ENCODE measurements around the gene NIM1K. TPM values are rescaled to one million over a fixed set of nuclear protein-coding genes. Genes with fewer than 3 reads are reported as not detected.
"Not testable (repeated sequence)": the region's sequence is repeated elsewhere in the genome, so short reads cannot be mapped to it uniquely, and the experiment has no call there.

NIM1K gene
- total and polyA plus RNA-seq, 2 donors (not counting 1 experiment from before 2014, with no cell fraction given), result 0.13 to 0.32 TPM

DNA sequence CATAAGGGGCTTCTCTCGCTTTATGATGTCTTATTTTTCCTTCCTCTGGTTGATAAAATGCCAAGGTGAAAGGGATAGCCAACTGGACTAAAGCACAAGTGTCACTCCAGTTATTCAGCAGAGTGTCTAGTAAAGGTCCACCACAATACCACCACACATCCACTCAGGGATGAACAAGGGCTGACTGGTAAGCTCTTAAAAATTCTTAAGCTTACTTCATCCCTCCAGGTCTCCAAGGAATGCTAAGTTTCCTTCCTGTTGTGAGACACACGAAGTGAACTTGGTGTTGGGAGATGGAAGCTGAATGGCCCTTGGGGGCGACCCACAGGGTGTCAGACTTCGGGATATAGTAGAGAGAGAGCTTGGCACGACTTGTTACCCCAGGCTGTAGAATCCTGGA is 124.4 kb downstream of the NIM1K start:
- 88% methylated on average over 5 of the region's 5 CpGs for WGBS (ENCODE audit: insufficient coverage)
- DNase-seq (no peak), ATAC-seq (ENCODE audit: low read depth) (no peak)
- Histone ChIP-seq H3K9me3 (ENCODE audit: control extremely low read depth in 1 of 3, control insufficient read depth in 2 of 3, insufficient read depth in 1 of 3, low read length in 2 of 3) (no peaks in the 10 kb centered on the region), H3K9ac (ENCODE audit: low read length) (no peak overlapping the region), H3K4me2 (replicated peaks; ENCODE audit: low read depth, low read length, poor library complexity, severe bottlenecking) (no peak overlapping the region), H2AFZ (ENCODE audit: insufficient read depth, low read depth, low read length, poor library complexity, severe bottlenecking) (no peak overlapping the region), H3K27ac (ENCODE audit: low read length in 2 of 2) (no peak overlapping the region), H3K27me3 (replicated peaks in 1 of 4; ENCODE audit: control extremely low read depth in 1 of 4, control insufficient read depth in 3 of 4, insufficient read depth in 4 of 4, low read length in 3 of 4) (no peaks in the 10 kb centered on the region), H3K79me2 (ENCODE audit: control insufficient read depth, insufficient read depth, low read length) (peaks cover 11% of the 10 kb centered on the region), H3K4me3 (ENCODE audit: control extremely low read depth in 1 of 5, extremely low read depth in 1 of 5, insufficient read depth in 1 of 5, low read depth in 2 of 5, low read length in 4 of 5) (no peak overlapping the region), H4K20me1 (ENCODE audit: control insufficient read depth, insufficient read depth, low read length, poor library complexity, severe bottlenecking) (peaks cover 11% of the 10 kb centered on the region), H3K4me1 (ENCODE audit: control insufficient read depth in 2 of 2, insufficient read depth in 2 of 2, low read length in 2 of 2) (peaks cover 18% of the 10 kb centered on the region in 2 donors), H3K36me3 (replicated peaks in 1 of 2; ENCODE audit: control extremely low read depth in 1 of 2, control insufficient read depth in 1 of 2, extremely low read depth in 1 of 2, insufficient read depth in 2 of 2, low read length in 1 of 2) (no peaks in the 10 kb centered on the region)
- CTCF ChIA-PET, result no interaction called here
- TF ChIP-seq CTCF (IDR thresholded peaks at IDR 0.05), result no peak
- TF ChIP-seq EZH2 (IDR thresholded peaks at IDR 0.05; ENCODE audit: borderline replicate concordance, insufficient read depth, low read depth, low read length, poor library complexity, severe bottlenecking), result no peak
- no peaks in the 10 kb centered on the region for H3K27me3 Mint-ChIP-seq
- POLR2A ChIA-PET, result no interaction called here
- peaks cover 23% of the 10 kb centered on the region for H3K4me1 Mint-ChIP-seq
- no peaks in the 10 kb centered on the region for H3K9me3 Mint-ChIP-seq (ENCODE audit: insufficient read depth)
- intact Hi-C loops (cut with micrococcal nuclease), result no loop called here
- H3K27ac Mint-ChIP-seq, result no peak overlapping the region
- H3K4me3 Mint-ChIP-seq, result no peak overlapping the region

DNA sequence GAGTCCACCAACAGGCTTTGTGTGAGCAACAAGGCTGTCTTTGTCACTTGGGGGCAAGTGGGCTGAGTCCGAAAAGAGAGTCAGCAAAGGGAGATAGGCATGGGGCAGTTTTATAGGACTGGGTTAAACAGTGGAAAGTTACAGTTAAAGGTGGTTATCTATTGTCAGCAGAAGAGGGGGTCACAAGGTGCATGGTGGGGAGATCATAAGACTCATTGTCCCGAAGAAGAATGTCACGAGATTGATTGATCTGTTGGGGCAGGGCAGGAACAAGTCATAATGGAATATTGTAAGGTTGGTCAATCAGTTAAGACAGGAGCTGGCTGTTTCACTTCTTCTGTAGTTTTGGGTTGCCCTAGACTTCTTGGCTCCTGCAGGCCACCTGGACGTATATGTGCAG is 128.8 kb downstream of the NIM1K start:
- Histone ChIP-seq H3K36me3 (replicated peaks in 1 of 2; ENCODE audit: control extremely low read depth in 1 of 2, control insufficient read depth in 1 of 2, extremely low read depth in 1 of 2, insufficient read depth in 2 of 2, low read length in 1 of 2) (no peaks in the 10 kb centered on the region), H3K79me2 (ENCODE audit: control insufficient read depth, insufficient read depth, low read length) (no peaks in the 10 kb centered on the region), H3K4me3 (ENCODE audit: control extremely low read depth in 1 of 5, extremely low read depth in 1 of 5, insufficient read depth in 1 of 5, low read depth in 2 of 5, low read length in 4 of 5) (no peak overlapping the region), H3K27me3 (replicated peaks in 1 of 4; ENCODE audit: control extremely low read depth in 1 of 4, control insufficient read depth in 3 of 4, insufficient read depth in 4 of 4, low read length in 3 of 4) (no peaks in the 10 kb centered on the region), H3K9me3 (ENCODE audit: control extremely low read depth in 1 of 3, control insufficient read depth in 2 of 3, insufficient read depth in 1 of 3, low read length in 2 of 3) (no peaks in the 10 kb centered on the region), H3K4me1 (ENCODE audit: control insufficient read depth in 2 of 2, insufficient read depth in 2 of 2, low read length in 2 of 2) (no peaks in the 10 kb centered on the region), H3K4me2 (replicated peaks; ENCODE audit: low read depth, low read length, poor library complexity, severe bottlenecking) (no peak overlapping the region), H4K20me1 (ENCODE audit: control insufficient read depth, insufficient read depth, low read length, poor library complexity, severe bottlenecking) (no peaks in the 10 kb centered on the region), H3K27ac (ENCODE audit: low read length in 2 of 2) (no peak overlapping the region), H2AFZ (ENCODE audit: insufficient read depth, low read depth, low read length, poor library complexity, severe bottlenecking) (no peak overlapping the region), H3K9ac (ENCODE audit: low read length) (no peak overlapping the region)
- intact Hi-C loops (cut with micrococcal nuclease), result no loop called here
- TF ChIP-seq CTCF (IDR thresholded peaks at IDR 0.05) (no peak), EZH2 (IDR thresholded peaks at IDR 0.05; ENCODE audit: borderline replicate concordance, insufficient read depth, low read depth, low read length, poor library complexity, severe bottlenecking) (no peak)
- DNase-seq (no peak), ATAC-seq (ENCODE audit: low read depth) (no peak)
- no peak overlapping the region for H3K27ac Mint-ChIP-seq
- 84% methylated on average over 3 of the region's 4 CpGs for WGBS (ENCODE audit: insufficient coverage)
- H3K9me3 Mint-ChIP-seq (ENCODE audit: insufficient read depth), result peaks cover 2% of the 10 kb centered on the region
- H3K4me3 Mint-ChIP-seq, result no peak overlapping the region
- CTCF ChIA-PET, result no interaction called here
- POLR2A ChIA-PET, result no interaction called here
- H3K27me3 Mint-ChIP-seq, result peaks cover under 1% of the 10 kb centered on the region
- H3K4me1 Mint-ChIP-seq, result no peaks in the 10 kb centered on the region

DNA sequence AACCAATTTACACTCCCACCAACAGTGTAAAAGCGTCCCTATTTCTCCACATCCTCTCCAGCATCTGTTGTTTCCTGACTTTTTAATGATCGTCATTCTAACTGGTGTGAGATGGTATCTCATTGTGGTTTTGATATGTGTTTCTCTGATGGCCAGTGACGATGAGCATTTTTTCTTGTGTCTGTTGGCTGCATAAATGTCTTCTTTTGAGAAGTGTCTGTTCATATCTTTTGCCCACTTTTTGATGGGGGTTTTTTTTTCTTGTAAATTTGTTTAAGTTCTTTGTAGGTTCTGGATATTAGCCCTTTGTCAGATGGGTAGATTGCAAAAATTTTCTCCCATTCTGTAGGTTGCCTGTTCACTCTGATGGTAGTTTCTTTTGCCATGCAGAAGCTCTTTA is 131.5 kb downstream of the NIM1K start:
- H3K9me3 ChIP-seq (ENCODE audit: control extremely low read depth in 1 of 3, control insufficient read depth in 2 of 3, insufficient read depth in 1 of 3, low read length in 2 of 3); H3K27me3 ChIP-seq (replicated peaks in 1 of 4; ENCODE audit: control extremely low read depth in 1 of 4, control insufficient read depth in 3 of 4, insufficient read depth in 4 of 4, low read length in 3 of 4); intact Hi-C loops (cut with micrococcal nuclease); DNase-seq; H3K4me3 ChIP-seq (ENCODE audit: control extremely low read depth in 1 of 5, extremely low read depth in 1 of 5, insufficient read depth in 1 of 5, low read depth in 2 of 5, low read length in 4 of 5); CTCF ChIA-PET; H3K27ac Mint-ChIP-seq; H2AFZ ChIP-seq (ENCODE audit: insufficient read depth, low read depth, low read length, poor library complexity, severe bottlenecking); H3K27ac ChIP-seq (ENCODE audit: low read length in 2 of 2); H3K4me2 ChIP-seq (replicated peaks; ENCODE audit: low read depth, low read length, poor library complexity, severe bottlenecking); H3K36me3 ChIP-seq (replicated peaks in 1 of 2; ENCODE audit: control extremely low read depth in 1 of 2, control insufficient read depth in 1 of 2, extremely low read depth in 1 of 2, insufficient read depth in 2 of 2, low read length in 1 of 2); H3K9ac ChIP-seq (ENCODE audit: low read length); H4K20me1 ChIP-seq (ENCODE audit: control insufficient read depth, insufficient read depth, low read length, poor library complexity, severe bottlenecking); H3K4me3 Mint-ChIP-seq; H3K4me1 Mint-ChIP-seq; H3K79me2 ChIP-seq (ENCODE audit: control insufficient read depth, insufficient read depth, low read length); POLR2A ChIA-PET; H3K9me3 Mint-ChIP-seq (ENCODE audit: insufficient read depth); H3K4me1 ChIP-seq (ENCODE audit: control insufficient read depth in 2 of 2, insufficient read depth in 2 of 2, low read length in 2 of 2); ATAC-seq (ENCODE audit: low read depth): not testable (repeated sequence)
- whole genome bisulfite sequencing (ENCODE audit: insufficient coverage), result 100% methylated on average over 1 of the region's 3 CpGs
- H3K27me3 Mint-ChIP-seq, result peaks cover 10% of the 10 kb centered on the region
